Fibroblast of lung (primary cell): ENCODE data around the gene SHROOM3. TPM values are rescaled to one million over a fixed set of nuclear protein-coding genes. Genes with fewer than 3 reads are reported as not detected.

Experiments used
- DNase-seq, 2 donors: peaks; one replicate each; pipeline versions ENCODE4 v3.0.0 to v3.0.0-alpha.2; 2010; ENCODE audit warnings: low read depth in 2 of 2
- H2AFZ ChIP-seq: 2 replicates; pipeline ENCODE4 v1.5.1; 2012; ENCODE audit warnings: low read length, control low read depth, inconsistent platforms
- H3K27ac ChIP-seq: 2 replicates; pipeline ENCODE4 v1.5.1; 2011; ENCODE audit warnings: low read length, control low read depth; ENCODE audit not compliant: insufficient read depth
- H3K27me3 ChIP-seq: 2 replicates; pipeline ENCODE4 v1.5.1; 2011; ENCODE audit warnings: mild to moderate bottlenecking, low read length; ENCODE audit not compliant: control insufficient read depth, insufficient read depth
- H3K36me3 ChIP-seq: 2 replicates; pipeline ENCODE4 v1.5.1; 2011; ENCODE audit warnings: low read length; ENCODE audit not compliant: control insufficient read depth, insufficient read depth
- H3K4me1 ChIP-seq: 2 replicates; pipeline ENCODE4 v1.5.1; 2011; ENCODE audit warnings: low read length; ENCODE audit not compliant: control insufficient read depth, insufficient read depth; ENCODE audit errors: extremely low read depth
- H3K4me2 ChIP-seq: 2 replicates; pipeline ENCODE4 v1.5.1; 2011; ENCODE audit warnings: low read length, control low read depth; ENCODE audit not compliant: insufficient read depth; ENCODE audit errors: extremely low read depth
- H3K4me3 ChIP-seq, 4 experiments: fragments of 200-600 bp in 1 of 4; sonication (generic) in 1 of 4; replicated peaks in 1 of 4; 2 replicates each; pipeline ENCODE4 v1.5.1; 2011 to 2016; ENCODE audit warnings: low read length in 4 of 4, low read depth in 3 of 4, mild to moderate bottlenecking in 3 of 4, control low read depth in 2 of 4, inconsistent platforms in 1 of 4, mixed read lengths in 1 of 4; ENCODE audit not compliant: insufficient read depth in 1 of 4; ENCODE audit errors: control extremely low read depth in 1 of 4
- H3K79me2 ChIP-seq: 2 replicates; pipeline ENCODE4 v1.5.1; 2012; ENCODE audit warnings: mild to moderate bottlenecking, low read length, inconsistent platforms; ENCODE audit not compliant: control insufficient read depth, insufficient read depth
- H3K9ac ChIP-seq: 2 replicates; pipeline ENCODE4 v1.5.1; 2011; ENCODE audit warnings: mild to moderate bottlenecking, low read length, control low read depth; ENCODE audit not compliant: insufficient read depth
- H3K9me3 ChIP-seq: 2 replicates; pipeline ENCODE4 v1.5.1; 2012; ENCODE audit warnings: low read depth, low read length; ENCODE audit not compliant: control insufficient read depth, insufficient read depth
- H4K20me1 ChIP-seq: 2 replicates; pipeline ENCODE4 v1.5.1; 2011; ENCODE audit warnings: low read length; ENCODE audit not compliant: control insufficient read depth, insufficient read depth; ENCODE audit errors: extremely low read depth
- CTCF ChIP-seq, 2 donors: IDR thresholded peaks in 1 of 2; conservative IDR thresholded peaks in 1 of 2; 1 replicate in 1 of 2; 2 replicates in 1 of 2; pipeline ENCODE4 v1.5.1; 2011 to 2012; ENCODE audit warnings: low read length in 2 of 2, control low read depth in 1 of 2, inconsistent platforms in 1 of 2, low read depth in 1 of 2, mild to moderate bottlenecking in 1 of 2
- EZH2 ChIP-seq: IDR thresholded peaks from 2 replicates; pipeline ENCODE4 v1.5.1; 2012; ENCODE audit warnings: low read length, control low read depth, mild to moderate bottlenecking; ENCODE audit errors: missing control alignments
- polyA plus RNA-seq, 2 donors: library from polyadenylated mRNA; depleted of rRNA in 1 of 2; stranded (reverse) in 1 of 2; unstranded in 1 of 2; fragments of >200 nt; gene quantifications; 2 replicates each; pipeline ENCODE4 v1.2.1, GENCODE V29; 2011 to 2012; ENCODE audit warnings: missing spikeins in 1 of 2
- total RNA-seq: library from RNA; depleted of rRNA; stranded (reverse); fragments of >200 nt; gene quantifications from 2 replicates; pipeline ENCODE4 v1.2.1, GENCODE V29; 2014

Gene SHROOM3
- total and polyA plus RNA-seq, 2 donors (not counting 1 experiment from before 2014, with no cell fraction given), result 9.9 to 23.9 TPM

- H3K27ac ChIP-seq, result peak overlapping the region; percentile 29
- no peak overlapping the region for H3K4me2 ChIP-seq
- H3K27me3 ChIP-seq, result no peaks in the 10 kb centered on the region
- no peaks in the 10 kb centered on the region for H3K79me2 ChIP-seq
- H3K36me3 ChIP-seq, result no peaks in the 10 kb centered on the region
- no peak overlapping the region for H2AFZ ChIP-seq
- H4K20me1 ChIP-seq, result no peaks in the 10 kb centered on the region
- no peak overlapping the region for H3K9ac ChIP-seq
- H3K4me3 ChIP-seq, result no peak overlapping the region
- no peaks in the 10 kb centered on the region for H3K9me3 ChIP-seq
- TF ChIP-seq CTCF (conservative IDR thresholded peaks at IDR 0.05 in 1 of 2, IDR thresholded peaks at IDR 0.05 in 1 of 2; ENCODE audit: low read depth in 1 of 2, low read length in 2 of 2), result no peak
- no peak for TF ChIP-seq EZH2
- peak; percentile 27 to 36 for DNase-seq
- peaks cover 20% of the 10 kb centered on the region for H3K4me1 ChIP-seq
Observed at GRCh38 chr4:76563454-76564122, 128.6 kb downstream of the SHROOM3 start.

- Histone ChIP-seq H3K9me3 (no peaks in the 10 kb centered on the region), H3K27ac (peak overlapping the region; percentile 29), H3K36me3 (no peaks in the 10 kb centered on the region), H3K27me3 (no peaks in the 10 kb centered on the region), H3K79me2 (no peaks in the 10 kb centered on the region), H3K4me2 (no peak overlapping the region), H2AFZ (no peak overlapping the region), H4K20me1 (no peaks in the 10 kb centered on the region), H3K4me3 (no peak overlapping the region), H3K4me1 (peaks cover 20% of the 10 kb centered on the region), H3K9ac (no peak overlapping the region)
- TF ChIP-seq EZH2, result no peak
- peak in 1 of 2 donors; percentile 88 for DNase-seq
Observed at GRCh38 chr4:76564123-76564915, 129.3 kb downstream of the SHROOM3 start.

GRCh38 chr4:76568262-76568661 lies 133.2 kb downstream of the SHROOM3 start:
- Histone ChIP-seq H4K20me1 (no peaks in the 10 kb centered on the region), H3K27me3 (no peaks in the 10 kb centered on the region), H2AFZ (no peak overlapping the region), H3K4me1 (peaks cover 26% of the 10 kb centered on the region), H3K79me2 (no peaks in the 10 kb centered on the region), H3K27ac (no peak overlapping the region), H3K36me3 (no peaks in the 10 kb centered on the region), H3K4me3 (no peak overlapping the region), H3K9me3 (no peaks in the 10 kb centered on the region), H3K9ac (no peak overlapping the region), H3K4me2 (no peak overlapping the region)
- no peak for DNase-seq
- TF ChIP-seq EZH2, result no peak
- TF ChIP-seq CTCF (conservative IDR thresholded peaks at IDR 0.05 in 1 of 2, IDR thresholded peaks at IDR 0.05 in 1 of 2; ENCODE audit: low read depth in 1 of 2, low read length in 2 of 2), result no peak
